Choroid plexus epithelial cell (primary cell): ENCODE results near the gene ITSN1.
A peak's percentile ranks its signal among the peaks of the same experiment; 100 is the strongest.
"Not testable (repeated sequence)": the region's sequence is repeated elsewhere in the genome, so short reads cannot be mapped to it uniquely, and the experiment has no call there.

Experiments used
- DNase-seq: peaks from one replicate; pipeline ENCODE4 v3.0.0-alpha.2; 2010; ENCODE audit warnings: low read depth
- H3K4me3 ChIP-seq: 2 replicates; pipeline ENCODE4 v1.5.1; 2011; ENCODE audit warnings: low read depth, mild to moderate bottlenecking, control low read depth, low read length, moderate library complexity
- TF ChIP-seq, protein P1 (sequence below): conservative IDR thresholded peaks from 2 replicates; pipeline ENCODE4 v1.5.1; 2011; ENCODE audit warnings: low read depth, mild to moderate bottlenecking, control low read depth, inconsistent platforms, low read length, moderate library complexity

ITSN1 gene

DNA sequence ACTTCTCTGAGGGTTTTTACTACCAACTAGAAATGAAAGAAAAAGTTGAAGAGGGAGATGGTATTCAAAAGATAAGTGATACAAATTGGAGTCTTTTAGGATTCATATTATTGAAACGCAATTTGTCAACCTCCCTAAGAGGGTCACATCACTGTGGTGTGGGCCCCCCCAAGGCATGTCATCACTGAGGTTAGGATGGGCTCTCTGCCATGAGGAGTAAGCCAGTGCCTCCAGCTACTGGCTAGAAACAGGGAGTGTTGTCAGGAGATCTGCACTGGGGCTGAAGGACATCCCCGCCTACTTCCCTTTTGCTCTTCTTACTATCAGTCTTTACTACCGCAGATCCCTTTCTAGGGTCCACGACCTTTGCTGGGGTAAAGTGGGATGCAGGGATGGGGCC lies 25.9 kb downstream of the ITSN1 start:
- TF ChIP-seq, protein P1, sequence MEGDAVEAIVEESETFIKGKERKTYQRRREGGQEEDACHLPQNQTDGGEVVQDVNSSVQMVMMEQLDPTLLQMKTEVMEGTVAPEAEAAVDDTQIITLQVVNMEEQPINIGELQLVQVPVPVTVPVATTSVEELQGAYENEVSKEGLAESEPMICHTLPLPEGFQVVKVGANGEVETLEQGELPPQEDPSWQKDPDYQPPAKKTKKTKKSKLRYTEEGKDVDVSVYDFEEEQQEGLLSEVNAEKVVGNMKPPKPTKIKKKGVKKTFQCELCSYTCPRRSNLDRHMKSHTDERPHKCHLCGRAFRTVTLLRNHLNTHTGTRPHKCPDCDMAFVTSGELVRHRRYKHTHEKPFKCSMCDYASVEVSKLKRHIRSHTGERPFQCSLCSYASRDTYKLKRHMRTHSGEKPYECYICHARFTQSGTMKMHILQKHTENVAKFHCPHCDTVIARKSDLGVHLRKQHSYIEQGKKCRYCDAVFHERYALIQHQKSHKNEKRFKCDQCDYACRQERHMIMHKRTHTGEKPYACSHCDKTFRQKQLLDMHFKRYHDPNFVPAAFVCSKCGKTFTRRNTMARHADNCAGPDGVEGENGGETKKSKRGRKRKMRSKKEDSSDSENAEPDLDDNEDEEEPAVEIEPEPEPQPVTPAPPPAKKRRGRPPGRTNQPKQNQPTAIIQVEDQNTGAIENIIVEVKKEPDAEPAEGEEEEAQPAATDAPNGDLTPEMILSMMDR: no peak
- peak; percentile 80 for DNase-seq
- H3K4me3 ChIP-seq: no peak overlapping the region

DNA sequence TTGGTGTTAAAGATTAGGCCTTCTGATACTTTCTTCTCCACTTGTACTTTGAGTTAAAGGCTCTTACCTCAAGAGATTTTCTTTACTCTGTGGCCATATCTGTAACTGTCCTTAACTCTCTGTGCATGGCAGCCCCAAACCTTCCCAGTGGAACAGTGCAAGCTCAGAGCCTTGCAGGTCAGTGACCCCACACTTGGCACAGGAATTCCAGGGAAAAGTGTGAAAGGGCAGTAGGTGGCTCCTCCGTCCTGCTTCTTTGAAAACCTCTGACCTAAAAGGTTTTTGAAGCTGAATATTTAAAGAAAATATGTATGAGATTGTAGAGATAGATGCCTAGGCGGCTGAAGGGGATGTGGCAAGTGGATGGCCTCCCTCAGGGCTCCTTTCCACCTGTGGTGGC lies 26.3 kb downstream of the ITSN1 start:
- H3K4me3 ChIP-seq: no peak overlapping the region

DNA sequence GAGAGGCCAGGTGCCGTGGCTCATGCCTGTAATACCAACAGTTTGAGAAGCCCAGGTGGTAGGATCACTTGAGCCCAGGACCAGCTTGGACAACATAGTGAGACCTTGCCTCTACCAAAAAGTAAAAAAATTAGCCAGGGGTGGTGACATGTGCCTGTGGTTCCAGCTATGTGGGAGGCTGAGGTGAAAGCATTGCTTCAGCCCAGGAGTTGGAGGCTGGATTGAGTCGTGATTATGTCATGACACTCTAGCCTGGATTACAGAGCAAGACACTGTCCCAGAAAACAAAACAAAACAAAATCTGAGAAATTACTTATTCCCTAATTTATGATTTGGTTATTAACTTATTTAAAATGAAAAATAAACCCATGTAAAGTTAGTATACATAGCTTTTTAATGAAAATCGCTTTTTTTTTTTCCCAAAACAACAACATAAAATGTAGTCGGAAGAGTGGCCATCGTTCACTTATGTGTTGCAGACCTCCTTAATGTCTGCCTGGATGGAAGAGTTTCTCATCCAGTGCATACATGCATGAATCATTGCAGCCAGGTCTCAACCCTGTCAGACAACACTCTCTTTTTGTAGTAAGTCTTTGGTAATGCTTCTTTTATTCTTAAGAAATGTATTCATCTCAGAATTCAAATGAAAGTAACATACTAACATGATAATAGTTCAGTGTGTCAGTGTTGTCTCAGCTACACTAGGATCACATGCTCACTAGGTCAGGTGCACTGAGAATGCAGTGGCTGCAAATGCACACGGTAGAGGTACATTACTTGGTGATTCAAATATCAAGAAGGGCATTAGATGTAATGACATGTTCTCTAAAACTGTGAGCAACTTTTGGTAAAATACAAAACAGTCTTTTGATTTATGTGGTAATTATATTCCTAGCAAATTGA lies 28.0 kb downstream of the ITSN1 start:
- TF ChIP-seq, protein P1: no peak
- no peak overlapping the region for H3K4me3 ChIP-seq
- DNase-seq: peak; percentile 40

More for the DNA sequence above, 26.3 kb downstream of the ITSN1 start:
- TF ChIP-seq, protein P1: no peak
- no peak for DNase-seq

DNA sequence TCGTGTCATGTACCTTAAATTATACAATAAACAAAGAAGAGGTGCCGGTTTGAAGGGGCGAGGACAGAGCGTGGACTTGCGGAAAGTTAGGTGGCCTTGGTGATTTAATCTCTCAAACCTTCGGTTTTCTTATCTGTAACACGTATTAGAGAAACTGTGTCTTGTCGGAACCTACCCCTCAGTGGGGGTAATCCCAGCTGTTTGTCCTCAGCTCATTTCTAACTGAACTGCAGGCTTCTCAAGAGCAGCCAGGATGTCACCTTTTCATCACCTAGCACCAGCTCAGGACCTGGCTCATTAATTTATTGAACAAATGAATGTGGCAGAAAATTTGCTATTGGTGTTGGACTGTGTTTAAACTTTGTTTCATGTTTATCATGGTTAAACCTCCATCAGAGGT lies 31.2 kb downstream of the ITSN1 start:
- DNase-seq: no peak
- no peak overlapping the region for H3K4me3 ChIP-seq
- TF ChIP-seq, protein P1: no peak

DNA sequence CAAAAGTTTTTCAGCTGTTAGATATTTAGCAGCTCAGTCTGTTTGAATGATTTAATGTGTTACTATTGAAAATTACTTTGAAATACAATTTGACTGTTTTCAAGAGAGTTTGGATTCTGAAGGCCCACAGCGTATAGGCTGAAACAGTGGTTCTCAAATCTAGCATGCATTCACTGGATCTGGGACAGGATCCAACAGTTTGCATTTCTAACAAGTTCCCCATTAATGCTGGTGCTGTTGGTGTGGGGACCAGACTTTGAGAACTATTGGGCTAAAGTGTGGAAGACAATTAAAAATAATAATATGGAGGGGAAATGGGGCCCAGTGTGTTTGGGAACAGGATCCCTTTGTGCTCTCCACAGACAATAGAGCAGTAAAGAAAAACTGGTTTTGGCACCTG lies 31.9 kb downstream of the ITSN1 start:
- no peak overlapping the region for H3K4me3 ChIP-seq
- TF ChIP-seq, protein P1: no peak
- DNase-seq: no peak

DNA sequence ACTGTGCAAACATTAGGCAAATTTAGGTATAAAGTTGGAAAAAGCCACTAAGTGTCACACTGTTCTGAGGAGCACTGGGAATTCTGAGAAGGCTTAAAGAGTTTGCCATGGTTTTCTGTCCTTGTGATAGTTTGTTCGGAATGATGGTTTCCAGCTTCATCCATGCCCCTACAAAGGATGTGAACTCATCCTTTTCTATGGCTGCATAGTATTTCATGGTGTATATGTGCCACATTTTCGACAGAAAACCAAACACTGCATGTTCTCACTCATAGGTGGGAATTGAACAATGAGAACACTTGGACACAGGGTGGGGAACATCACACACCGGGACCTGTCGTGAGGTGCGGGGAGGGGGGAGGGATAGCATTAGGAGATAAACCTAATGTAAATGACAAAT lies 34.4 kb downstream of the ITSN1 start:
- not testable (repeated sequence) for DNase-seq, H3K4me3 ChIP-seq

DNA sequence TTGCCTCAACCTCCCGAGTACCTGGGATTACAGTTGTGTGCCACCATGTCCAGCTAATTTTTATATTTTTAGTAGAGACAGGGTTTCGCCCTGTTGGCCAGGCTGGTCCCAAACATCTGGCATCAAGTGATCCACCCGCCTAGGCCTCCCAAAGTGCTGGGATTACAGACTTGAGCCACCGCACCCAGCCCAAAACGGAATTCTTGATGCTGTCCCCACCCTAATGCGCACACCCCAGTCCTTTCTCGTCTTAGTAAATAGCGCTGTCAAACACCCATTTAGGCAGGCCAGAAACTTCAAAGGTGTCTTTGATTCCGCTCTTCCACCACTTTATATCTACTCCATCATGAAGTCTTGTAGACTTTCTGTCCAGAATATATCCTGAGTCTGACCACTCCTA lies 35.1 kb downstream of the ITSN1 start:
- H3K4me3 ChIP-seq: no peak overlapping the region
- DNase-seq: no peak
- TF ChIP-seq, protein P1: no peak
